Measurements from ENCODE around the gene C1orf159. TPM values are rescaled to one million over a fixed set of nuclear protein-coding genes. Genes with fewer than 3 reads are reported as not detected.

Gene C1orf159
- total RNA-seq, 2 donors from 2014 or later, result 18.9 to 36.0 TPM

- peaks cover 31% of the 10 kb centered on the region for H3K27me3 ChIP-seq
- no peak overlapping the region for H3K4me3 ChIP-seq
- H3K9me3 ChIP-seq, result no peaks in the 10 kb centered on the region
- H3K27ac ChIP-seq, result no peak overlapping the region
- no peak overlapping the region for H3K9ac ChIP-seq (ENCODE audit: low read depth in 2 of 2, low read length in 2 of 2)
- H3K4me1 ChIP-seq, result peaks cover 8% of the 10 kb centered on the region
- no peak for TF ChIP-seq CTCF (IDR thresholded peaks at IDR 0.05)
- intact Hi-C loops (cut with DNase I), result no loop called here
- H3K36me3 ChIP-seq, result no peaks in the 10 kb centered on the region
- no peak for DNase-seq
These were observed 50.5 kb downstream of the C1orf159 start for GRCh38 chr1:1065265-1065939.

- no peak overlapping the region for H3K4me3 ChIP-seq
- H3K9me3 ChIP-seq, result no peaks in the 10 kb centered on the region
- peaks cover 43% of the 10 kb centered on the region for H3K27me3 ChIP-seq
- TF ChIP-seq CTCF (IDR thresholded peaks at IDR 0.05), result peak; percentile 94
- H3K4me1 ChIP-seq, result peaks cover 14% of the 10 kb centered on the region
- no peak overlapping the region for H3K9ac ChIP-seq (ENCODE audit: low read depth in 2 of 2, low read length in 2 of 2)
- intact Hi-C loops (cut with DNase I), result loop anchor here (5.0 kb wide), 1 partner anchor 82 kb away; the partner anchor contains the start of gene PERM1
- H3K27ac ChIP-seq, result no peak overlapping the region
- DNase-seq, result peak; percentile 73
- no peaks in the 10 kb centered on the region for H3K36me3 ChIP-seq
These were observed 51.7 kb downstream of the C1orf159 start for GRCh38 chr1:1063945-1064831.

- Histone ChIP-seq H3K36me3 (no peaks in the 10 kb centered on the region), H3K4me3 (no peak overlapping the region), H3K27ac (no peak overlapping the region), H3K9me3 (no peaks in the 10 kb centered on the region), H3K27me3 (peaks cover 51% of the 10 kb centered on the region), H3K4me1 (peaks cover 20% of the 10 kb centered on the region), H3K9ac (ENCODE audit: low read depth in 2 of 2, low read length in 2 of 2) (no peak overlapping the region)
- intact Hi-C loops (cut with DNase I), result loop anchor here (5.0 kb wide), 1 partner anchor 81 kb away; the partner anchor contains the start of gene PERM1
- DNase-seq, result no peak
- no peak for TF ChIP-seq CTCF (IDR thresholded peaks at IDR 0.05)
These were observed 52.5 kb downstream of the C1orf159 start for GRCh38 chr1:1063261-1063944.

- Histone ChIP-seq H3K4me1 (peaks cover 20% of the 10 kb centered on the region), H3K36me3 (no peaks in the 10 kb centered on the region), H3K27ac (no peak overlapping the region), H3K9me3 (no peaks in the 10 kb centered on the region), H3K27me3 (peaks cover 57% of the 10 kb centered on the region), H3K4me3 (no peak overlapping the region), H3K9ac (ENCODE audit: low read depth in 2 of 2, low read length in 2 of 2) (no peak overlapping the region)
- intact Hi-C loops (cut with DNase I), result loop anchor here (5.0 kb wide), 1 partner anchor 80 kb away; the partner anchor contains the start of gene PERM1
- DNase-seq, result no peak
- no peak for TF ChIP-seq CTCF (IDR thresholded peaks at IDR 0.05)
These were observed 53.3 kb downstream of the C1orf159 start for GRCh38 chr1:1062348-1063163.

Data from colonic mucosa (tissue), 4 donors.